Right cardiac atrium (tissue), 5 donors: ENCODE results near the gene UBL4B. TPM values are rescaled to one million over a fixed set of nuclear protein-coding genes. Genes with fewer than 3 reads are reported as not detected.
A peak's percentile ranks its signal among the peaks of the same experiment; 100 is the strongest.
"Not testable (repeated sequence)": the region's sequence is repeated elsewhere in the genome, so short reads cannot be mapped to it uniquely, and the experiment has no call there.

Experiments
- ATAC-seq, 2 donors: fragments of 200-7000 bp; cut with Tn5 transposase; one replicate each; pipeline versions ENCODE4 v1.8.0 to v1.9.1; 2020; ENCODE audit warnings: moderate library complexity in 2 of 2, mild to moderate bottlenecking in 1 of 2
- DNase-seq, 3 donors: peaks; one replicate each; pipeline ENCODE4 v3.0.0-alpha.2; 2020
- H3K27ac ChIP-seq: one replicate; pipeline ENCODE4 v1.5.1; 2013; ENCODE audit warnings: mild to moderate bottlenecking, low read length, control low read depth, moderate library complexity
- H3K27me3 ChIP-seq: one replicate; pipeline ENCODE4 v1.6.1; 2013; ENCODE audit not compliant: control insufficient read depth, insufficient read depth
- H3K4me1 ChIP-seq: one replicate; pipeline ENCODE4 v1.6.1; 2013; ENCODE audit warnings: low read length; ENCODE audit not compliant: control insufficient read depth, insufficient read depth
- H3K4me3 ChIP-seq: one replicate; pipeline ENCODE4 v1.5.1; 2013; ENCODE audit warnings: low read length, control low read depth
- H3K9me3 ChIP-seq: one replicate; pipeline ENCODE4 v1.6.1; 2013; ENCODE audit warnings: low read length; ENCODE audit not compliant: control insufficient read depth
- WGBS: extraction: QIAGEN DNeasy Blood & Tissue Kit; methylation state at CpG from one replicate; pipeline ENCODE4 v1.1.7; 2013; 5-methylcytosine and 5-hydroxymethylcytosine counted together
- intact Hi-C, 4 donors: fragments of 100-400 bp; cut with DNase I; formaldehyde crosslinking; loops; one replicate each; pipeline versions ENCODE4 v1.11.0 to v1.14.0; 2022 to 2023
- polyA plus RNA-seq: library from polyadenylated mRNA; stranded (reverse); fragments of 200-250 nt; gene quantifications from one replicate; pipeline ENCODE4 v1.2.3, GENCODE V29; 2013
- total RNA-seq, 4 donors: library from RNA; stranded (reverse); fragmentation: NEBNext Ultra II Directional; extraction: Animal tissue kit (Norgen Biotek cat#: 25700); gene quantifications; one replicate each; pipeline ENCODE4 v1.2.1, GENCODE V29; 2021
- donor health status: healthy with polysubstance abuse.
- donor health status: DM: no; HTN: yes; CAD: no.
- donor health status: DM: no; HTN: no; CAD: no.
- donor health status: DM: no; HTN: yes; CAD: no; lungs with severe emphysema.
- donor health status: DM: yes; HTN: yes; CAD: no.

The UBL4B gene
- total and polyA plus RNA-seq, 5 donors, result not detected

- ATAC-seq, result no peak
- H3K9me3 ChIP-seq, result no peaks in the 10 kb centered on the region
- H3K4me3 ChIP-seq, result peak within 1 kb of the TSS; percentile 40
- no peaks in the 10 kb centered on the region for H3K27me3 ChIP-seq
- WGBS, result 11% methylated on average over 27 of the region's 27 CpGs
- H3K27ac ChIP-seq, result no peak within 1 kb of the TSS
- DNase-seq, result no peak
- intact Hi-C loops, result no loop called here
- H3K4me1 ChIP-seq, result no peaks in the 10 kb centered on the region
Measured at GRCh38 chr1:110070671-110071242, 41.5 kb upstream of the UBL4B start, which contains the start of gene ALX3. TSS of gene ALX3 (minus strand) at chr1:110070672. CDS start at chr1:110070612, 60 bp downstream.

- Histone ChIP-seq H3K27me3 (no peaks in the 10 kb centered on the region), H3K4me3 (no peak overlapping the region), H3K9me3 (no peaks in the 10 kb centered on the region), H3K4me1 (no peaks in the 10 kb centered on the region), H3K27ac (no peak overlapping the region)
- intact Hi-C loops, result no loop called here
- no peak for ATAC-seq
- WGBS, result 70% methylated on average over 4 of the region's 4 CpGs
- DNase-seq, result no peak
Measured at GRCh38 chr1:110074166-110074565, 38.1 kb upstream of the UBL4B start.

DNA sequence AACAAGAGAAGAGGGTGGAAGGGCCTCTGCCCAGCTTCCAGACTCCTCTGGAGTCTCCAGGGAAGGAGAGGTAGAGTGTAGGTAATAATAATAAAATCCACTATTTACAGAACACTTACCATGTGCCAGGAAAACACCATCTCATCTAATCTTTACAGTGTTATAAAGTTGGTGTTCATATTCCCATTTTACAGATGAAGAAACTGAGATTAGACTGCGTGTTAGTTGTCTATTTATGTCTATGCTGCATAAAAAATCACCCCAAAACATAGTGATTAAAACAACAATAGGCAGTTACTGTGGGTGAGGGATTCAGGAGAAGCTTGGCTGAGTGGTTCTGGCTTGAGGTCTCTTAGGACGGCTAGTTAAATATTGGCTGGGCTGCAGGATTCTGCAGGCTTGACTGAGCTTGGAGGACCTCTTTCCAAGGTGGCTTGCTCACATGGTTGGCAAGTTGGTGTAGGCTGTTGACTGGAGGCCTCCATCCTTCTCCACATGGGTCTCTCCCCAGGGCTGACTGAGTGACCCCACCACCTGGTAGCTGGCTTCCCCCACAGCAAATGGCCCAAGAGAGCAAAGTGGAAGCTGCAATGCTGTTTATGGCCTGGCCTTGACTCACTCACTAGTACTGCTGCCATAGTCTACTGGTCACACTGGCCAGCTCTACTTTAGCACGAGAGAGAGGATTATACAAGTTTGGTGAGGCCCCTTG is 35.3 kb upstream of the UBL4B start:
- ATAC-seq, result no peak
- Histone ChIP-seq H3K9me3 (no peaks in the 10 kb centered on the region), H3K4me1 (no peaks in the 10 kb centered on the region), H3K27ac (no peak overlapping the region), H3K4me3 (no peak overlapping the region), H3K27me3 (no peaks in the 10 kb centered on the region)
- intact Hi-C loops, result no loop called here
- DNase-seq, result no peak
- 83% methylated on average over 3 of the region's 3 CpGs for WGBS

DNA sequence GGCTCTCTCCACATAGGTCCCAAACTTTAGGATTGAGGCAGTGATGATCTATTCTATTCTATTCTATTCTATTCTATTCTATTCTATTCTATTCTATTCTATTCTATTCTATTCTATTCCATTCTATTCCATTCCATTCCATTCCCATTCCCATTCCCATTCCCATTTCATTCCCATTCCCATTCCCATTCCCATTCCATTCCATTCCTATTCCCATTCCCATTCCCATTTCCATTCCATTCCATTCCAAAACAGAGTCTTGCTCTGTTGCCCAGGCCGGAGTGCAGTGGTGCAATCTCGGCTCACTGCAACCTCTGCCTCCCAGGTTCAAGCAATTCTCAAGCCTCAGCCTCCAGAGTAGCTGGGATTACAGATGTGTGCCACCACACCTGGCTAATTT is 32.2 kb upstream of the UBL4B start:
- H3K9me3 ChIP-seq, H3K4me3 ChIP-seq, intact Hi-C loops, DNase-seq, H3K27ac ChIP-seq, H3K27me3 ChIP-seq, ATAC-seq, H3K4me1 ChIP-seq: not testable (repeated sequence)
- 95% methylated on average over 2 of the region's 2 CpGs for whole genome bisulfite sequencing

- no peaks in the 10 kb centered on the region for H3K27me3 ChIP-seq
- intact Hi-C loops, result no loop called here
Measured at GRCh38 chr1:110081061-110081460, 31.2 kb upstream of the UBL4B start.

GRCh38 chr1:110082477-110082876 is 29.8 kb upstream of the UBL4B start:
- Histone ChIP-seq H3K4me1 (no peaks in the 10 kb centered on the region), H3K27ac (no peak overlapping the region), H3K4me3 (no peak overlapping the region), H3K9me3 (no peaks in the 10 kb centered on the region), H3K27me3 (no peaks in the 10 kb centered on the region)
- ATAC-seq (no peak), DNase-seq (no peak)
- intact Hi-C loops, result no loop called here
- 87% methylated on average over 5 of the region's 5 CpGs for WGBS

More at GRCh38 chr1:110081061-110081460, 31.2 kb upstream of the UBL4B start:
- no peaks in the 10 kb centered on the region for H3K9me3 ChIP-seq
- DNase-seq (no peak), ATAC-seq (no peak)
- H3K27ac ChIP-seq, result no peak overlapping the region
- 84% methylated on average over 5 of the region's 5 CpGs for WGBS
- no peaks in the 10 kb centered on the region for H3K4me1 ChIP-seq
- no peak overlapping the region for H3K4me3 ChIP-seq

DNA sequence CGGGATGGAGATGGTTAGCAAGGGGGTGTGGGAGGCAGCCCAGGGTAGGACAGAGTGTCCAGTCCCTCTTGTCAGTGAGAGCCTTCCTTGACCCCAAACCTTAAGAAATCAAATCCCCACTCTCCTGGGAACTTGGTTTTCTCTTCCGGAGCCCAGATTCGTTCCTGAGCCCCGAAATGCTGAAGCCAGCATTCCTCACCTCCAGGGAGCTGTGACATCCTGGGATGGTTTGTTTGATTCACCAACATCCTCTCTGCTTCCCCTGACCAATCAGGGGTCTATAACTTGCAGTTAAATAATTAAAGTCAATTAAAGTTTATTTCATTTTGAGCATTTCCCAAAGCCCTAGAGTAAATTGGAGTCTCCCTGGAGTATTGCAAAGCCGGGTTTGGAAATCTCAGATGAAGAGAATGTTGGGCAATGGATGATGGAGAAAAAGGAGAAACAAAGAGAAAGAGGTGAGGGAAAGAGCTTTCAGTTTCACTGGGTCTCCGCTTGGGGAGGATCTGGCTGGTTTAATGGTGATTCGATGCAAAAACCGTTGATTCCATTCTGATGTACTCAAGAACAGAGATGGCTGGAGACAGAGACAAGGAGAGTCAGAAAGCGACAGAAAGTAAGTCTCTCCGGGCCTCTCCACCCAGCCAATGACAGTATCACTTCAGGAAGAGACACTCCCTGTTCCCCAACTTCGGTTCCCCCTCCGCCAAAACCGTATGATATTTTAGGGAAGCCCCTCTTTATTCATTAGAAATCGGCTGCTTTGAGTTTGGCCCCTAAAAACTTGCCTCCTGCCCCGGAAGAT is 29.0 kb upstream of the UBL4B start:
- intact Hi-C loops, result no loop called here
- Histone ChIP-seq H3K9me3 (no peaks in the 10 kb centered on the region), H3K27me3 (no peaks in the 10 kb centered on the region), H3K4me1 (no peaks in the 10 kb centered on the region), H3K27ac (no peak overlapping the region), H3K4me3 (peak overlapping the region; percentile 44)
- ATAC-seq, result no peak
- DNase-seq, result no peak
- WGBS, result 30% methylated on average over 15 of the region's 15 CpGs

DNA sequence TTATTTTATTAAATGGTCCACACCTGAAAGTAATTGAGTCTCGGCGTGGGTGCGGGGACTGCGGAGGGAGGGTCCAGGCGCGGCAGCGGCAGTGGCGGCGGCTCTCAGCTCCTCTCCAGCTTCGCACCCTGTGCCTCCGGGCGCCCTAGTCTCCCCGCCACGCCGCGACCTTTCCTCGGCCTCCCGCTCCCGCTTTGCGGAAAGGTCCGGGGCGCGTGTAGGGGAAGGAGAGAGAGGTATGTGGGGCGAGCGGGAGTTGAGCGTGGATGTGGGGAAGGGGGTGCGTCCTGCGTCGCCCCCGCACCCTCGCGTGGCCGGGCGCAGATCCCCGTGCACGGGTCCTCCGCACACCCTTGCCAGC is 28.4 kb upstream of the UBL4B start:
- DNase-seq, result peak in 1 of 3 donors; percentile 58
- WGBS, result 4% methylated on average over 37 of the region's 37 CpGs

DNA sequence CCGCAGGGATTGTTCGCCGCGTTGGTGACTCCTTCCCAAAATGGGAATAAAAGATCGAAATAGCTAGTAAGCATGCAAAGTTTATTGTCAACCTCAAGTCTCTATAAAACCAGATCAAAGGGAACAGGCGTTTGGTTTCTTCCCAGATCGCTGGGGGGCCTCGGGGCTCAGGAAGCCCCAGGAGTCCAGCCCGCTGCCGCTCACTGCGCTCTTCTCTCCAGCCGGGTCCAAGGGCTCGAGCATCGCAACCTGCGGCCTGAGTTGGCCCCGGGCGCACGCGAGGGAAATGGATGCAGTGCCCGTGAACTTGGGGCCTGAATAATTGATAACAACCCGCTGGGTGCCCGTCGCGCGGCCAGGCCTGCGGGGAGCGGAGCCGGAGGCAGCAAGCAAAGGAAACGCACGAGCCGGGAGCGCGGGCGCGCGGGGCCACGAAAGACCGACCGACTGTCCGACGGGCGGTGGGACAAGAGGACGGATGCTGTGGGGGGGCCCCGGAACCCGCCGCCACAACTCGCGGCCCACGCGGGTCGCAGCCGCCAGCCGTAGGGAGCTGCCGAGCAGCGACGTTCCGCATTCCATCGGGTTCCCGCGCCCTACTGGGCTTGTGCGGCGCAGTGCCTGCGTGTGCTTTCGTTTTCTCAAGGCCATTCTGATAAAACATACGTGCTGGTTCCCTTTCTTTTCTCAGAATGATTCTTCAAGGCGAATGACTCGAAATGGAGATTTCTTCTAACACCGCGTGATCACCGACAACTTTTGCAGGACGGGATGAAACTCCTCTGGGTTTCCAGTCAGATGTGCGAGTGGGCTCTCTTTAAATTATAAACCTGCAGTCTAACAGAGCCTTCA is 27.8 kb upstream of the UBL4B start:
- Histone ChIP-seq H3K4me1 (no peaks in the 10 kb centered on the region), H3K9me3 (no peaks in the 10 kb centered on the region), H3K4me3 (peak overlapping the region; percentile 44), H3K27ac (no peak overlapping the region), H3K27me3 (no peaks in the 10 kb centered on the region)
- peak; percentile 83 to 85 for ATAC-seq
- intact Hi-C loops, result no loop called here
- peak; percentile 62 to 88 (median 83) for DNase-seq
- WGBS, result 2% methylated on average over 72 of the region's 72 CpGs

More for the DNA sequence above, 28.4 kb upstream of the UBL4B start:
- no peak overlapping the region for H3K27ac ChIP-seq
- H3K4me3 ChIP-seq, result peak overlapping the region; percentile 44
- ATAC-seq, result peak; percentile 46 to 47
- intact Hi-C loops, result no loop called here
- no peaks in the 10 kb centered on the region for H3K27me3 ChIP-seq
- no peaks in the 10 kb centered on the region for H3K9me3 ChIP-seq
- no peaks in the 10 kb centered on the region for H3K4me1 ChIP-seq

- no peak overlapping the region for H3K4me3 ChIP-seq
- H3K9me3 ChIP-seq, result no peaks in the 10 kb centered on the region
- ATAC-seq (no peak), DNase-seq (no peak)
- no peaks in the 10 kb centered on the region for H3K27me3 ChIP-seq
- 87% methylated on average over 5 of the region's 5 CpGs for WGBS
- no peak overlapping the region for H3K27ac ChIP-seq
- no peaks in the 10 kb centered on the region for H3K4me1 ChIP-seq
- intact Hi-C loops, result no loop called here
Measured at GRCh38 chr1:110085671-110086070, 26.6 kb upstream of the UBL4B start.
